MCF 10A (cell line): ENCODE measurements around the gene STXBP6. TPM values are rescaled to one million over a fixed set of nuclear protein-coding genes. Genes with fewer than 3 reads are reported as not detected.
"Not testable (repeated sequence)": the region's sequence is repeated elsewhere in the genome, so short reads cannot be mapped to it uniquely, and the experiment has no call there.

Experiments
- BruUV-seq: library from RNA; stranded (reverse); fragments of 400-500 nt; replicated peaks from 2 replicates; lab custom pipeline; 2021; lab: Mats Ljungman, UMichigan
- CTCF ChIA-PET: fragments of 300-600 bp; sonication (Branson Sonifier 250); formaldehyde crosslinking; extraction: SDS; loops from one replicate; lab custom pipeline; 2021; ENCODE audit warnings: antibody characterized with exemption, inconsistent platforms; lab: Yijun Ruan, JAX
- POLR2A ChIA-PET: fragments of 300-600, 350-650 bp; sonication (Branson Sonifier 250); formaldehyde crosslinking; extraction: SDS; loops from one replicate; lab custom pipeline; 2020; ENCODE audit warnings: antibody characterized with exemption, inconsistent platforms; lab: Yijun Ruan, JAX
- DNase-seq: peaks from one replicate; pipeline ENCODE4 v3.0.0-alpha.2; 2018; ENCODE audit not compliant: unreplicated experiment
- H3K27ac Mint-ChIP-seq: one replicate; pipeline ENCODE4 v1.8.0; 2022; ENCODE audit warnings: mild to moderate bottlenecking, low read depth, mixed read lengths; ENCODE audit not compliant: unreplicated experiment
- H3K27me3 Mint-ChIP-seq: one replicate; pipeline ENCODE4 v1.8.0; 2022; ENCODE audit warnings: mixed read lengths; ENCODE audit not compliant: insufficient read depth, unreplicated experiment
- H3K36me3 Mint-ChIP-seq: one replicate; pipeline ENCODE4 v1.8.0; 2022; ENCODE audit warnings: mild to moderate bottlenecking, moderate library complexity, mixed read lengths; ENCODE audit not compliant: insufficient read depth, unreplicated experiment
- H3K4me1 Mint-ChIP-seq: one replicate; pipeline ENCODE4 v1.8.0; 2022; ENCODE audit warnings: mixed read lengths; ENCODE audit not compliant: insufficient read depth, unreplicated experiment
- H3K4me3 Mint-ChIP-seq: one replicate; pipeline ENCODE4 v1.8.0; 2022; ENCODE audit warnings: mild to moderate bottlenecking, moderate library complexity, mixed read lengths; ENCODE audit not compliant: unreplicated experiment
- H3K9me3 Mint-ChIP-seq: one replicate; pipeline ENCODE4 v1.8.0; 2022; ENCODE audit warnings: mixed read lengths; ENCODE audit not compliant: unreplicated experiment
- intact Hi-C: fragments of 100-400 bp; cut with micrococcal nuclease; formaldehyde crosslinking; loops from 2 replicates; pipeline ENCODE4 v1.14.1; 2022
- total RNA-seq: library from RNA; stranded (reverse); gene quantifications from 2 replicates; pipeline ENCODE4 v1.2.3, GENCODE V29; 2022
- TF ChIP-seq, protein P1 (sequence below): fragments of 200-600 bp; IDR thresholded peaks from one replicate; pipeline ENCODE4 v1.8.0; 2022; ENCODE audit warnings: antibody characterized with exemption, mild to moderate bottlenecking; ENCODE audit not compliant: unreplicated experiment

Gene STXBP6
- total RNA-seq, 1 experiment from 2014 or later, result not detected

DNA sequence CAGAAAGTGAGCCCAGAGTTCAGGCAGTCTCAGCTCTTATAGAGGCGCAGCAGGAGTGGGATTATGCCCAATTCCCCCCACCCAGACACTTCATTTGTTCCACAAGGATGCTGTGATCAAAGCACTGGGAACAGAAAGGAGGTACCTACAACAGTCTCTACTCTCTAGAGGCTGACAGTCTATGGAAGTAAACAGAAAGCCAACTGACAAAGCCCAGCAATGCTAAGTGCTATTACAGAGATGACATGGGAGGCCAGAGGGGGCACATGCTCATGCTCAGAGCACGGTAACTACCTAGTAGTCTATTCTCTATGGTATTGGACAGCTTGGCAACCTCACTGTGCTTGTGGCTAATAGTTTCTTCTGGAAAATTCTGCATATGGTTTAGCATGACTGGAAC, 85.9 kb downstream of the STXBP6 start:
- TF ChIP-seq, protein P1, sequence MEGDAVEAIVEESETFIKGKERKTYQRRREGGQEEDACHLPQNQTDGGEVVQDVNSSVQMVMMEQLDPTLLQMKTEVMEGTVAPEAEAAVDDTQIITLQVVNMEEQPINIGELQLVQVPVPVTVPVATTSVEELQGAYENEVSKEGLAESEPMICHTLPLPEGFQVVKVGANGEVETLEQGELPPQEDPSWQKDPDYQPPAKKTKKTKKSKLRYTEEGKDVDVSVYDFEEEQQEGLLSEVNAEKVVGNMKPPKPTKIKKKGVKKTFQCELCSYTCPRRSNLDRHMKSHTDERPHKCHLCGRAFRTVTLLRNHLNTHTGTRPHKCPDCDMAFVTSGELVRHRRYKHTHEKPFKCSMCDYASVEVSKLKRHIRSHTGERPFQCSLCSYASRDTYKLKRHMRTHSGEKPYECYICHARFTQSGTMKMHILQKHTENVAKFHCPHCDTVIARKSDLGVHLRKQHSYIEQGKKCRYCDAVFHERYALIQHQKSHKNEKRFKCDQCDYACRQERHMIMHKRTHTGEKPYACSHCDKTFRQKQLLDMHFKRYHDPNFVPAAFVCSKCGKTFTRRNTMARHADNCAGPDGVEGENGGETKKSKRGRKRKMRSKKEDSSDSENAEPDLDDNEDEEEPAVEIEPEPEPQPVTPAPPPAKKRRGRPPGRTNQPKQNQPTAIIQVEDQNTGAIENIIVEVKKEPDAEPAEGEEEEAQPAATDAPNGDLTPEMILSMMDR, result no peak
- CTCF ChIA-PET, result no interaction called here
- POLR2A ChIA-PET, result no interaction called here

DNA sequence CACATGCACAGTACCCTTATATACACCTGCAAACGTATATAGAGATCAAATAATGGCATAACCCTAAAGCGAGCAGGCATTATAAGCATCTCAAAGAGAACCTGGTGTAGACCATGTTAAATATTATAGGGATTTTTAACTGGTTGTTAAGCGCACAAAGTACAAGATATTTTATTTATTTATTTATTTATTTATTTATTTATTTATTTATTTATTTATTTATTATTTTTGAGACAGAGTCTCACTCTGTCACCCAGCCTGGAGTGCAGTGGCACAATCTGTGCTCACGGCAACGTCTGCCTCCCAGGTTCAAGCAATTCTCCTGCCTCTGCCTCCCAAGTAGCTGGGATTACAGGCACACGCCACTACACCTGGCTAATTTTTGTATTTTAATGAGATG, 87.8 kb downstream of the STXBP6 start:
- BruUV-seq, intact Hi-C loops, H3K36me3 Mint-ChIP-seq, H3K27ac Mint-ChIP-seq, CTCF ChIA-PET, POLR2A ChIA-PET, DNase-seq, H3K27me3 Mint-ChIP-seq, H3K9me3 Mint-ChIP-seq, H3K4me3 Mint-ChIP-seq, H3K4me1 Mint-ChIP-seq: not testable (repeated sequence)

More for the DNA sequence above, 85.9 kb downstream of the STXBP6 start:
- no peak overlapping the region for H3K27ac Mint-ChIP-seq
- H3K27me3 Mint-ChIP-seq, result no peaks in the 10 kb centered on the region
- H3K36me3 Mint-ChIP-seq, result no peaks in the 10 kb centered on the region
- no TSS peak for BruUV-seq
- no peaks in the 10 kb centered on the region for H3K4me1 Mint-ChIP-seq
- DNase-seq, result no peak
- H3K9me3 Mint-ChIP-seq, result no peaks in the 10 kb centered on the region
- intact Hi-C loops, result no loop called here
- H3K4me3 Mint-ChIP-seq, result no peak overlapping the region

DNA sequence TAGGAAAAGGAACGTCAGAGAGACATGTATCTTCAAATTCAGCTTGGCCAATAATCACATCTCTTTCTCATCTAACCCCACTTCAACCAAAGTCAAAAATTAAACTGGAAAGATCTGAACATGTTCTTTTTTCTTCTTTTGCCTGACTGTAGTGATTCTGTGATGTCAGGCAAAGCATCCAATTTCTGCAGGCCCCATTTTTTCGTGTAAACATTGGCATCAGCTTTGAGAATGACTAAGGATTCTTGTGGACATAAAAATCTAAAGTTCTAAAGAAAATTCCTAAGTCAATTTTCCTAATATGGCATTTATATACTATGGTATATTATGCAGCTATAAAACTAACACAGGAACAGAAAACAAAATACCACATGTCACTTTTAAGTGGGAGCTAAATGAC, 89.1 kb downstream of the STXBP6 start:
- H3K4me3 Mint-ChIP-seq, result no peak overlapping the region
- no peaks in the 10 kb centered on the region for H3K27me3 Mint-ChIP-seq
- TF ChIP-seq, protein P1, result no peak
- ChIA-PET CTCF (no interaction called here), POLR2A (no interaction called here)
- no peaks in the 10 kb centered on the region for H3K9me3 Mint-ChIP-seq
- H3K4me1 Mint-ChIP-seq, result no peaks in the 10 kb centered on the region
- no peaks in the 10 kb centered on the region for H3K36me3 Mint-ChIP-seq
- H3K27ac Mint-ChIP-seq, result no peak overlapping the region
- DNase-seq, result no peak
- no TSS peak for BruUV-seq
- intact Hi-C loops, result no loop called here

DNA sequence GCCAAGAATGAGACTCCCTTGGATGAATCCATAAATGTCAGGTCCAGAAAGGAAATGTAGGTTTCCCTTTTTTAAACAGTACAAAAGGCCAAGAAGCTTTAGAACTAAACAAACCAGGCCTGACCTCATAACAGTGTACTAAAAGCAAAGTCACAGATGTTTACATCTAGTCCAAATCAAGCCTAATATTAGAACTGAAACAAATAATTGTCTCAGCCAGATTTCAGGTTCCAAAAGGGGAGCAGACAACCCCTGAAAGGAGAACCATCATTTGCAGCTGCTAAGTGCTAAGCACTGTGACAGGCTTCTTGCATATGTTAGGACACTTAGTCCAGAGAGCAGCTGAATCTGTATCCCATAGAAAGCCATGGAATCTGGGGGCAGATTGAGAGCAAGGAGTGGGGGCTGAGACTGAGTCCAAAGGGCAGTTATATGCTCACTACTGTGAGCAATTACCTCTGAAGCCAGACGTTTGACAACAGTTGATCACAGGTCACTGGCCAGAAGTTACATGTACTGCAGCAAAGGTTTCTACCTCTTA, 90.1 kb downstream of the STXBP6 start:
- TF ChIP-seq, protein P1, result no peak
- no TSS peak for BruUV-seq
- POLR2A ChIA-PET, result interaction anchor here (0.6 kb wide), 1 partner anchor 302 kb away, joined by 6 read pairs; no protein-coding TSS in a partner anchor
- H3K27ac Mint-ChIP-seq, result no peak overlapping the region
- H3K9me3 Mint-ChIP-seq, result no peaks in the 10 kb centered on the region
- no peaks in the 10 kb centered on the region for H3K27me3 Mint-ChIP-seq
- CTCF ChIA-PET, result no interaction called here
- intact Hi-C loops, result no loop called here
- no peaks in the 10 kb centered on the region for H3K36me3 Mint-ChIP-seq
- no peak overlapping the region for H3K4me3 Mint-ChIP-seq
- no peaks in the 10 kb centered on the region for H3K4me1 Mint-ChIP-seq
- no peak for DNase-seq

DNA sequence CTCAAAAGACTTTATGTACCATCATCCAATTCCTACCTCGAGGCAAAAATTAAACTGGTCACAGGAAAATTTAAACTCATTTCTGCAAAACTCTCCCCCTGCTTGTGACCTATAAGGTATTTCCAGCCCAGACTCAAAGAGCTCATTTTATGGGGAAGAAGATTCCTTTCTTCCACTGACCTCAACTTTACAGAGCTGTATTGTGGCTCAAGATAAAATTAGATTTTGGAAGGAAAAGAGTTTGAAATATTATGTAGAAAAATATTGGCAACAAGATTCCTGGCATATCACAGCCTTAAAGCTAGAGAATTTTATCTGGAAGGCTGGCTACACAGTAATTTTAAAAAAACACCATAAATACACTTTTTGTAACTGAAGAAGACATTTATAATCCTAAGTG, 91.7 kb downstream of the STXBP6 start:
- Mint-ChIP-seq H3K9me3 (peaks cover 3% of the 10 kb centered on the region), H3K36me3 (no peaks in the 10 kb centered on the region), H3K27ac (no peak overlapping the region), H3K4me3 (no peak overlapping the region), H3K4me1 (no peaks in the 10 kb centered on the region), H3K27me3 (no peaks in the 10 kb centered on the region)
- TF ChIP-seq, protein P1, result no peak
- DNase-seq, result no peak
- POLR2A ChIA-PET, result no interaction called here
- BruUV-seq, result no TSS peak
- CTCF ChIA-PET, result no interaction called here
- intact Hi-C loops, result no loop called here
